Gastrocnemius medialis (tissue), 4 donors: ENCODE measurements around the gene TRAP1.

Source experiments
- POLR2A ChIP-seq, 2 donors: fragments of 450-650 bp; IDR thresholded peaks; one replicate each; pipeline ENCODE4 v1.6.1; 2017; ENCODE audit warnings: antibody characterized with exemption in 2 of 2, mild to moderate bottlenecking in 2 of 2, moderate library complexity in 2 of 2
- TF ChIP-seq, protein P1 (sequence below), 5 experiments: fragments of 450-650 bp in 3 of 5; fragments of 200-600 bp in 2 of 5; sonication (generic) in 2 of 5; IDR thresholded peaks in 4 of 5; conservative IDR thresholded peaks in 1 of 5; 1 replicate in 4 of 5; 2 replicates in 1 of 5; pipeline ENCODE4 v1.5.1; 2016 to 2019; ENCODE audit warnings: antibody characterized with exemption in 5 of 5, mild to moderate bottlenecking in 3 of 5, moderate library complexity in 3 of 5

DNA sequence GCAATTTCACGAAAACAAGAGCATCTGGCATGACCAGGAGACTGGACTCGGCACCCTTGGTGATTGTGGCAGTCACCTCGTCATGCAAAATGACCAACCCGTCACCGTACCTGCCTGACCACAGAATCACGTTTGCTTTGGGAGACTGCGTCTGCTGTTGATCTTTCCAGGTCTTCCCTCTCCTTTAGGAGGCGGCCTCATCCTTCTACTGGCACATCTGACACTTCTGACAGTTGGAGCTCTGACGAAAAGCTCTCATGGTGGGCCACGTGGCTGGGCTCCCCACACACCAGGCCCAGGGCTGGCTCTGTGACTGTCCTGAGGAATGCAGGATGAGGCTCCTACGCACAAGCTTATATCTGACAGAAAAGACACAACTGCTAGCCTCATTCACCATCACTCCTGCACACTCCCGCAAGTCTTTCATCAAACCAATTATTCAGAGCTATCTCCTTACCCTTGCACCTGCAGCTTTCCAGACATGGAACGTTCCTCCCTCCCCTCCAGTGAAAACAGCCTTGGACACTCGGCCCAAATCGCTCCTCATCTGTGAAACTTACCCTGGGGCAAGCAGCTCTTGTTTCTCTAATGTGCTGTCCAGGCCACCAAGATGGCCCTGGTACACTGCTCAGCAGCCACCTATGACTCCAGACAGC is 3.6 kb downstream of the TRAP1 start:
- TF ChIP-seq POLR2A (IDR thresholded peaks at IDR 0.05), result no peak
- TF ChIP-seq, protein P1, sequence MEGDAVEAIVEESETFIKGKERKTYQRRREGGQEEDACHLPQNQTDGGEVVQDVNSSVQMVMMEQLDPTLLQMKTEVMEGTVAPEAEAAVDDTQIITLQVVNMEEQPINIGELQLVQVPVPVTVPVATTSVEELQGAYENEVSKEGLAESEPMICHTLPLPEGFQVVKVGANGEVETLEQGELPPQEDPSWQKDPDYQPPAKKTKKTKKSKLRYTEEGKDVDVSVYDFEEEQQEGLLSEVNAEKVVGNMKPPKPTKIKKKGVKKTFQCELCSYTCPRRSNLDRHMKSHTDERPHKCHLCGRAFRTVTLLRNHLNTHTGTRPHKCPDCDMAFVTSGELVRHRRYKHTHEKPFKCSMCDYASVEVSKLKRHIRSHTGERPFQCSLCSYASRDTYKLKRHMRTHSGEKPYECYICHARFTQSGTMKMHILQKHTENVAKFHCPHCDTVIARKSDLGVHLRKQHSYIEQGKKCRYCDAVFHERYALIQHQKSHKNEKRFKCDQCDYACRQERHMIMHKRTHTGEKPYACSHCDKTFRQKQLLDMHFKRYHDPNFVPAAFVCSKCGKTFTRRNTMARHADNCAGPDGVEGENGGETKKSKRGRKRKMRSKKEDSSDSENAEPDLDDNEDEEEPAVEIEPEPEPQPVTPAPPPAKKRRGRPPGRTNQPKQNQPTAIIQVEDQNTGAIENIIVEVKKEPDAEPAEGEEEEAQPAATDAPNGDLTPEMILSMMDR (IDR thresholded peaks at IDR 0.05 in 4 of 5, conservative IDR thresholded peaks at IDR 0.05 in 1 of 5), result no peak
